ENCODE results near the gene PDHX. TPM values are rescaled to one million over a fixed set of nuclear protein-coding genes. Genes with fewer than 3 reads are reported as not detected.

Gene PDHX
- total and polyA plus RNA-seq, 2 of the 4 experiments (the other 2 are of a cell fraction): 19.8 to 26.7 TPM

GRCh38 chr11:35015621-35016387, 99.4 kb downstream of the PDHX start (continued):
- no peak for TF ChIP-seq ELK1 (IDR thresholded peaks at IDR 0.05; ENCODE audit: borderline replicate concordance, low read depth, low read length)
- no peak for TF ChIP-seq CEBPB (IDR thresholded peaks at IDR 0.05; ENCODE audit: low read depth, low read length)

GRCh38 chr11:35016916-35017315, 100.5 kb downstream of the PDHX start:
- intact Hi-C loops (cut with micrococcal nuclease): no loop called here
- no peak overlapping the region for H2AK5ac ChIP-seq (ENCODE audit: low read depth, low read length)
- H4K91ac ChIP-seq (ENCODE audit: insufficient read depth, low read depth, low read length): no peak overlapping the region
- no peaks in the 10 kb centered on the region for H3K27me3 ChIP-seq (ENCODE audit: control insufficient read depth, insufficient read depth, low read length)
- H2AFZ ChIP-seq (replicated peaks; ENCODE audit: low read length, poor library complexity): no peak overlapping the region
- H3K56ac ChIP-seq (ENCODE audit: extremely low read depth, insufficient read depth, low read length): no peak overlapping the region
- peaks cover 21% of the 10 kb centered on the region for H3K9me1 ChIP-seq (ENCODE audit: insufficient read depth, low read length)
- no peak overlapping the region for H3K4me2 ChIP-seq (ENCODE audit: low read depth, low read length)
- no peak overlapping the region for H3K4me3 ChIP-seq (ENCODE audit: insufficient read depth, low read depth, low read length)
- WGBS, 2 experiments (ENCODE audit: extremely low coverage in 2 of 2, insufficient read length in 1 of 2): no CpG with 5 or more reads among the region's 4 CpGs
- no peak overlapping the region for H3K27ac ChIP-seq (ENCODE audit: insufficient read depth, low read length)
- ATAC-seq (ENCODE audit: low read depth) (no peak), DNase-seq (peak; percentile 28)
- H2AK9ac ChIP-seq (replicated peaks; ENCODE audit: low read depth, low read length, poor library complexity): no peak overlapping the region
- H3K14ac ChIP-seq (replicated peaks; ENCODE audit: low read depth, low read length): no peak overlapping the region
- H3K9ac ChIP-seq (ENCODE audit: low read depth, low read length): no peak overlapping the region
- peak overlapping the region; percentile 60; the same call in 1 of the 3 replicates for H2BK15ac ChIP-seq (ENCODE audit: low read depth, low read length)
- no peak overlapping the region for H4K8ac ChIP-seq (ENCODE audit: low read depth in 2 of 2, low read length in 2 of 2)
- H3K36me3 ChIP-seq (ENCODE audit: control insufficient read depth, insufficient read depth, low read length): no peaks in the 10 kb centered on the region
- H2BK20ac ChIP-seq (ENCODE audit: low read depth, low read length): no peak overlapping the region
- H3K4ac ChIP-seq (ENCODE audit: low read depth, low read length): no peak overlapping the region
- dilution Hi-C loops (cut with HindIII; ENCODE audit: low sequenced_read_pairs, unreplicated experiment): no loop called here
- no TSS peak for BruUV-seq (replicated peaks)
- H3K4me1 ChIP-seq (ENCODE audit: control insufficient read depth, insufficient read depth, low read length): peaks cover 18% of the 10 kb centered on the region
- H3K18ac ChIP-seq (ENCODE audit: low read depth, low read length): no peak overlapping the region
- H3K23ac ChIP-seq (ENCODE audit: low read depth, low read length): no peak overlapping the region
- H2BK120ac ChIP-seq (ENCODE audit: low read depth, low read length): no peak overlapping the region
- peaks cover 4 to 29% of the 10 kb centered on the region in 2 experiments; a peak in 2 of 4 replicates for H3K79me1 ChIP-seq (ENCODE audit: low read depth in 1 of 2, low read length in 2 of 2)
- no peak overlapping the region for H4K5ac ChIP-seq (ENCODE audit: low read depth, low read length)
- ChIA-PET POLR2A (ENCODE audit: unreplicated experiment) (interaction anchor here (0.7 to 1.2 kb wide), 2 partner anchors 14 to 125 kb away, joined by 3 read pairs; no protein-coding TSS in a partner anchor), CTCF (no interaction called here)
- H4K20me1 ChIP-seq (ENCODE audit: insufficient read depth, low read length): no peaks in the 10 kb centered on the region
- no peak overlapping the region for H2BK5ac ChIP-seq (ENCODE audit: low read depth, low read length, poor library complexity, severe bottlenecking)
- in situ Hi-C loops (cut with MboI; ENCODE audit: low sequenced_read_pairs): no loop called here
- no peaks in the 10 kb centered on the region for H3K9me3 ChIP-seq (ENCODE audit: control insufficient read depth, insufficient read depth, low read length)
- TF ChIP-seq MXI1 (IDR thresholded peaks at IDR 0.05; ENCODE audit: borderline replicate concordance, low read depth, low read length) (no peak), MAFK (IDR thresholded peaks at IDR 0.05; ENCODE audit: low read depth, low read length) (no peak), BHLHE40 (IDR thresholded peaks at IDR 0.05; ENCODE audit: low read depth, low read length) (no peak), CHD1 (IDR thresholded peaks at IDR 0.05; ENCODE audit: low read depth, low read length) (no peak), RCOR1 (IDR thresholded peaks at IDR 0.05; ENCODE audit: insufficient replicate concordance, low read length) (no peak), ELK1 (IDR thresholded peaks at IDR 0.05; ENCODE audit: borderline replicate concordance, low read depth, low read length) (no peak), MAZ (IDR thresholded peaks at IDR 0.05; ENCODE audit: borderline replicate concordance, low read depth, low read length) (no peak), RAD21 (IDR thresholded peaks at IDR 0.05; ENCODE audit: low read length) (no peak), CTCF (conservative IDR thresholded peaks at IDR 0.05; ENCODE audit: low read depth, low read length) (no peak), SMC3 (IDR thresholded peaks at IDR 0.05; ENCODE audit: low read depth, low read length) (no peak), RFX5 (IDR thresholded peaks at IDR 0.05; ENCODE audit: low read depth, low read length) (no peak)
